Activated effector memory CD4-positive, alpha-beta T cell treated with Interleukin-2 at 50 U/mL for 16 hours (primary cell): ENCODE data around the gene EMC10.
"Not testable (repeated sequence)": the region's sequence is repeated elsewhere in the genome, so short reads cannot be mapped to it uniquely, and the experiment has no call there.

Experiments used
- DNase-seq: peaks from one replicate; pipeline ENCODE4 v3.0.0-alpha.2; 2020

EMC10 gene

GRCh38 chr19:50453243-50453642, 23.1 kb upstream of the EMC10 start:
- DNase-seq: no peak

- DNase-seq: no peak
Measured at GRCh38 chr19:50455992-50456391, 20.3 kb upstream of the EMC10 start.

- DNase-seq: no peak
Measured at GRCh38 chr19:50457300-50457699, 19.0 kb upstream of the EMC10 start.

- DNase-seq: no peak
Measured at GRCh38 chr19:50458396-50459066, 17.8 kb upstream of the EMC10 start.

- no peak for DNase-seq
Measured at GRCh38 chr19:50459067-50459456, 17.2 kb upstream of the EMC10 start.

- no peak for DNase-seq
Measured at GRCh38 chr19:50459638-50460037, 16.7 kb upstream of the EMC10 start.

- no peak for DNase-seq
Measured at GRCh38 chr19:50460161-50460765, 16.0 kb upstream of the EMC10 start.

- peak; percentile 25 for DNase-seq
Measured at GRCh38 chr19:50461066-50461875, 15.0 kb upstream of the EMC10 start.

- no peak for DNase-seq
Measured at GRCh38 chr19:50462970-50463369, 13.3 kb upstream of the EMC10 start.

- no peak for DNase-seq
Measured at GRCh38 chr19:50464348-50464747, 12.0 kb upstream of the EMC10 start.

- no peak for DNase-seq
Measured at GRCh38 chr19:50465000-50465399, 11.3 kb upstream of the EMC10 start.

- DNase-seq: no peak
Measured at GRCh38 chr19:50465986-50466705, 10.2 kb upstream of the EMC10 start.

GRCh38 chr19:50466706-50467039, 9.6 kb upstream of the EMC10 start:
- DNase-seq: no peak

GRCh38 chr19:50467566-50467965, 8.7 kb upstream of the EMC10 start:
- no peak for DNase-seq

- DNase-seq: no peak
Measured at GRCh38 chr19:50468818-50469217, 7.5 kb upstream of the EMC10 start.

GRCh38 chr19:50473336-50473735, 3.0 kb upstream of the EMC10 start:
- not testable (repeated sequence) for DNase-seq

- no peak for DNase-seq
Measured at GRCh38 chr19:50475101-50475568, 1.2 kb upstream of the EMC10 start.

GRCh38 chr19:50475736-50476223, 527 bp upstream of the EMC10 start:
- DNase-seq: no peak

- no peak for DNase-seq
Measured at GRCh38 chr19:50476907-50477238, 566 bp downstream of the EMC10 start.

GRCh38 chr19:50477751-50478515, 1.6 kb downstream of the EMC10 start:
- no peak for DNase-seq

- DNase-seq: no peak
Measured at GRCh38 chr19:50478901-50479715, 2.8 kb downstream of the EMC10 start.
